Nephron progenitor cell (in vitro differentiated cells): ENCODE results near the gene CYP39A1.

ENCODE experiments used
- DNase-seq: peaks from one replicate; pipeline ENCODE4 v3.0.0; 2021
- H3K27ac Mint-ChIP-seq: 2 replicates; pipeline ENCODE4 v1.8.0; 2021; ENCODE audit warnings: mild to moderate bottlenecking, moderate library complexity, mixed read lengths
- H3K27me3 Mint-ChIP-seq: 2 replicates; pipeline ENCODE4 v1.8.0; 2021; ENCODE audit warnings: mild to moderate bottlenecking, low read depth, mixed read lengths; ENCODE audit not compliant: poor library complexity
- H3K36me3 Mint-ChIP-seq: 2 replicates; pipeline ENCODE4 v1.8.0; 2021; ENCODE audit warnings: low read depth, mixed read lengths
- H3K4me1 Mint-ChIP-seq: 2 replicates; pipeline ENCODE4 v1.8.0; 2021; ENCODE audit warnings: mixed read lengths
- H3K4me3 Mint-ChIP-seq: 2 replicates; pipeline ENCODE4 v1.8.0; 2021; ENCODE audit warnings: mild to moderate bottlenecking, moderate library complexity, mixed read lengths
- H3K9me3 Mint-ChIP-seq: 2 replicates; pipeline ENCODE4 v1.8.0; 2021; ENCODE audit warnings: mild to moderate bottlenecking, moderate library complexity, mixed read lengths
- TF ChIP-seq, protein P1 (sequence below): fragments of 200-600 bp; sonication (generic); IDR thresholded peaks from 2 replicates; pipeline ENCODE4 v1.5.0; 2021; ENCODE audit warnings: antibody characterized with exemption

Gene CYP39A1

GRCh38 chr6:46626976-46627375 is 25.6 kb downstream of the CYP39A1 start:
- no peaks in the 10 kb centered on the region for H3K9me3 Mint-ChIP-seq
- DNase-seq, result no peak
- H3K36me3 Mint-ChIP-seq, result peaks cover 17% of the 10 kb centered on the region
- TF ChIP-seq, protein P1, sequence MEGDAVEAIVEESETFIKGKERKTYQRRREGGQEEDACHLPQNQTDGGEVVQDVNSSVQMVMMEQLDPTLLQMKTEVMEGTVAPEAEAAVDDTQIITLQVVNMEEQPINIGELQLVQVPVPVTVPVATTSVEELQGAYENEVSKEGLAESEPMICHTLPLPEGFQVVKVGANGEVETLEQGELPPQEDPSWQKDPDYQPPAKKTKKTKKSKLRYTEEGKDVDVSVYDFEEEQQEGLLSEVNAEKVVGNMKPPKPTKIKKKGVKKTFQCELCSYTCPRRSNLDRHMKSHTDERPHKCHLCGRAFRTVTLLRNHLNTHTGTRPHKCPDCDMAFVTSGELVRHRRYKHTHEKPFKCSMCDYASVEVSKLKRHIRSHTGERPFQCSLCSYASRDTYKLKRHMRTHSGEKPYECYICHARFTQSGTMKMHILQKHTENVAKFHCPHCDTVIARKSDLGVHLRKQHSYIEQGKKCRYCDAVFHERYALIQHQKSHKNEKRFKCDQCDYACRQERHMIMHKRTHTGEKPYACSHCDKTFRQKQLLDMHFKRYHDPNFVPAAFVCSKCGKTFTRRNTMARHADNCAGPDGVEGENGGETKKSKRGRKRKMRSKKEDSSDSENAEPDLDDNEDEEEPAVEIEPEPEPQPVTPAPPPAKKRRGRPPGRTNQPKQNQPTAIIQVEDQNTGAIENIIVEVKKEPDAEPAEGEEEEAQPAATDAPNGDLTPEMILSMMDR, result no peak
- no peak overlapping the region for H3K27ac Mint-ChIP-seq
- no peaks in the 10 kb centered on the region for H3K27me3 Mint-ChIP-seq
- H3K4me3 Mint-ChIP-seq, result no peak overlapping the region
- H3K4me1 Mint-ChIP-seq, result no peaks in the 10 kb centered on the region

- H3K36me3 Mint-ChIP-seq, result peaks cover 17% of the 10 kb centered on the region
- no peaks in the 10 kb centered on the region for H3K4me1 Mint-ChIP-seq
- no peak overlapping the region for H3K27ac Mint-ChIP-seq
- H3K4me3 Mint-ChIP-seq, result no peak overlapping the region
- no peaks in the 10 kb centered on the region for H3K9me3 Mint-ChIP-seq
- TF ChIP-seq, protein P1, result peak; percentile 56
- no peaks in the 10 kb centered on the region for H3K27me3 Mint-ChIP-seq
- no peak for DNase-seq
Observed at GRCh38 chr6:46626228-46626909, 26.2 kb downstream of the CYP39A1 start.

GRCh38 chr6:46618726-46619125 is 33.9 kb downstream of the CYP39A1 start:
- TF ChIP-seq, protein P1, result no peak
- no peak for DNase-seq
- Mint-ChIP-seq H3K27ac (no peak overlapping the region), H3K9me3 (no peaks in the 10 kb centered on the region), H3K4me1 (no peaks in the 10 kb centered on the region), H3K27me3 (peaks cover 3% of the 10 kb centered on the region), H3K4me3 (no peak overlapping the region), H3K36me3 (peaks cover 16% of the 10 kb centered on the region)

- H3K9me3 Mint-ChIP-seq, result no peaks in the 10 kb centered on the region
- no peak overlapping the region for H3K27ac Mint-ChIP-seq
- H3K4me3 Mint-ChIP-seq, result no peak overlapping the region
- H3K4me1 Mint-ChIP-seq, result no peaks in the 10 kb centered on the region
- peaks cover 5% of the 10 kb centered on the region for H3K36me3 Mint-ChIP-seq
- TF ChIP-seq, protein P1, result no peak
- DNase-seq, result no peak
- H3K27me3 Mint-ChIP-seq, result peaks cover 3% of the 10 kb centered on the region
Observed at GRCh38 chr6:46612645-46613044, 40.0 kb downstream of the CYP39A1 start.

DNA sequence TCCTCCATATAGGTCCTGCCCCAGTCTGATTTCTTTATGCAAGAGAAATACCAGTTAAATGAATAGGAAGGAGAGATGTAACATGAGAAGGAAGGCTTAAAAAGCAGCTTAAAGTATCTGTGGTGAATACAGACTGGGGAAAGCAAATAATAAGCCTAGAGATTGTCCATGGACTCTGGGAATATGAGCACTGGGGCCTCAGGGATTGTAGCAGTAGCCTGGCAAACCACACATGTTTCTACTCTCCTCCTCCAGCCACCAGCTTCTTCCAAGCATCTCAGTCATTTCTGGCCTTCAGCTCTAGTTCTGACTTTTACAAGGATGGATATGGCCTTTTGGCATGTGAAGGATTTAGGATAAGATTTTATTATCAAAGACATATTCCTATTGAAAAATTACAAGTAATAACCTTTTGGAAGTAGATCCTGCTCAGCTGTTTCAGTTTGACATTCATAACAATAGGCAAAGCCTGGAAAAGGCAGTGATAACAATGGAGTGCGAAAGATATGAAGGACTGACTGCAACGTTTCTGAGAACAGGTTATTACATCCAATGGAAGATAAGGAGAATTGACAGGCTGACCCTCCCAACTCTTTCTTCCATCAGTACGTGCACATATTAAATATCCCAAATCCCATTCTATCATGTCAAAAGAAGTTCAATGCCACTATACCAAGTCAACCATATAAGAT is 41.6 kb downstream of the CYP39A1 start:
- Mint-ChIP-seq H3K27ac (no peak overlapping the region), H3K4me3 (no peak overlapping the region)

More for the DNA sequence above, 41.6 kb downstream of the CYP39A1 start:
- Mint-ChIP-seq H3K36me3 (peaks cover 5% of the 10 kb centered on the region), H3K4me1 (no peaks in the 10 kb centered on the region), H3K9me3 (no peaks in the 10 kb centered on the region), H3K27me3 (peaks cover under 1% of the 10 kb centered on the region)
- TF ChIP-seq, protein P1, result no peak
- no peak for DNase-seq
